Cardiac muscle cell (in vitro differentiated cells and primary cell): Measurements from ENCODE around the gene PIGL. TPM values are rescaled to one million over a fixed set of nuclear protein-coding genes. Genes with fewer than 3 reads are reported as not detected.

Experiments
- DNase-seq, 2 donors: peaks; one replicate each; pipeline versions ENCODE4 v3.0.0 to v3.0.0-alpha.2; 2010 to 2017; ENCODE audit warnings: low read depth in 1 of 2, low spot score in 1 of 2
- H3K27ac ChIP-seq: fragments of 200-600 bp; sonication (generic); 2 replicates; pipeline ENCODE4 v1.5.1; 2016
- H3K27me3 ChIP-seq: fragments of 200-600 bp; sonication (generic); 2 replicates; pipeline ENCODE4 v1.6.0; 2016; ENCODE audit warnings: control low read depth
- H3K36me3 ChIP-seq: fragments of 200-600 bp; sonication (generic); 2 replicates; pipeline ENCODE4 v1.5.1; 2016; ENCODE audit warnings: control low read depth
- H3K4me1 ChIP-seq: fragments of 200-600 bp; sonication (generic); 2 replicates; pipeline ENCODE4 v1.8.1; 2017; ENCODE audit warnings: low read depth, mild to moderate bottlenecking, mixed run types
- H3K4me3 ChIP-seq: fragments of 200-600 bp; sonication (generic); 2 replicates; pipeline ENCODE4 v1.5.1; 2016; ENCODE audit warnings: mild to moderate bottlenecking
- H3K9me3 ChIP-seq: fragments of 200-600 bp; sonication (generic); 2 replicates; pipeline ENCODE4 v1.5.1; 2017; ENCODE audit warnings: low read depth, mild to moderate bottlenecking, control low read depth
- polyA plus RNA-seq: library from polyadenylated mRNA; unstranded; fragments of >200 nt; fragmentation: Nextera tagmentation; extraction: Ambion mirVana; gene quantifications from 2 replicates; pipeline ENCODE4 v1.2.1, GENCODE V29; 2016
- total RNA-seq: library from RNA; depleted of rRNA; stranded (reverse); fragments of >200 nt; gene quantifications from 2 replicates; pipeline ENCODE4 v1.2.3, GENCODE V29; 2016
- TF ChIP-seq, protein P1 (sequence below): IDR thresholded peaks from 2 replicates; pipeline ENCODE4 v1.5.1; 2012; ENCODE audit warnings: low read depth, mild to moderate bottlenecking, low read length

PIGL gene
- total and polyA plus RNA-seq, 2 experiments from 2014 or later = 28.8 to 67.4 TPM

DNA sequence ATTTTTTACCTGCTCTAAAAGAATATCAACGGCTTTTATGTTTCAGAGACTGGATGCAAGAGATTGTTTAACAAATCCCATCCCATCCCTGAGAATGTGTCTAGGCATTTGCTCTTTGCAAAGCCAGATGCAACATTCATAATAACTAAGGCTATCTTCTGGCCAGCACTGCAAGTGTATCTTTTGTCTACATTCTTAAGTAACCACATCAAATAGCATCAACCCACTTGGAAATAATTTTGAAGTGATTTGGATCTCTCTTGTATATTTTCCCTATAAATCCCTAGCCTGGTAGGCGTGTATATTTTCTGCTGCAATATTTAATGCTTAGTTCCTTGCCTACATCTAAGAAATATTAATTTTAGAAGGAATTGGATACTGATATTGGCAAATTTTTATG, 64.3 kb downstream of the PIGL start:
- Histone ChIP-seq H3K4me1 (peaks cover 11% of the 10 kb centered on the region), H3K27ac (no peak overlapping the region), H3K36me3 (no peaks in the 10 kb centered on the region), H3K4me3 (no peak overlapping the region), H3K9me3 (no peaks in the 10 kb centered on the region), H3K27me3 (no peaks in the 10 kb centered on the region)
- TF ChIP-seq, protein P1, sequence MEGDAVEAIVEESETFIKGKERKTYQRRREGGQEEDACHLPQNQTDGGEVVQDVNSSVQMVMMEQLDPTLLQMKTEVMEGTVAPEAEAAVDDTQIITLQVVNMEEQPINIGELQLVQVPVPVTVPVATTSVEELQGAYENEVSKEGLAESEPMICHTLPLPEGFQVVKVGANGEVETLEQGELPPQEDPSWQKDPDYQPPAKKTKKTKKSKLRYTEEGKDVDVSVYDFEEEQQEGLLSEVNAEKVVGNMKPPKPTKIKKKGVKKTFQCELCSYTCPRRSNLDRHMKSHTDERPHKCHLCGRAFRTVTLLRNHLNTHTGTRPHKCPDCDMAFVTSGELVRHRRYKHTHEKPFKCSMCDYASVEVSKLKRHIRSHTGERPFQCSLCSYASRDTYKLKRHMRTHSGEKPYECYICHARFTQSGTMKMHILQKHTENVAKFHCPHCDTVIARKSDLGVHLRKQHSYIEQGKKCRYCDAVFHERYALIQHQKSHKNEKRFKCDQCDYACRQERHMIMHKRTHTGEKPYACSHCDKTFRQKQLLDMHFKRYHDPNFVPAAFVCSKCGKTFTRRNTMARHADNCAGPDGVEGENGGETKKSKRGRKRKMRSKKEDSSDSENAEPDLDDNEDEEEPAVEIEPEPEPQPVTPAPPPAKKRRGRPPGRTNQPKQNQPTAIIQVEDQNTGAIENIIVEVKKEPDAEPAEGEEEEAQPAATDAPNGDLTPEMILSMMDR = no peak
- DNase-seq = peak in 1 of 2 donors; percentile 49

DNA sequence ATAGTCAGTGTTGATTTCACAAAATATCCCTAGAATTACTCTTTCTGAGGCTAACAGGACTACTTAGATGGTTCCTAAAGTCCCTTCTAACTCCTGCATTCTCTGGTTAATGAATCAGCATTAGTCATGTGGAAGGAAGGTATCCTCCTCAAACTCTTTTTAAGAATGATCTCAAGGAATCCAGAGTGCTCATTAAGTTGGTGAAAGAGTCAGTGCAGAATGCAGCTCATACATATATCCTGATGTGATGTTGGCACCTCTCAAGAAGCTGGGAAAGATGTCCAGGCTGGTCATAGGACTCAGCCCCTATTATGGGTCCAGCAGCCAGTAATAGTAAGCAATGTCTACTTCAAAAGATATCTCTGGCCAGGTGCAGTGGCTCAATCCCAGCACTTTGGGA, 65.5 kb downstream of the PIGL start:
- H3K9me3 ChIP-seq = no peaks in the 10 kb centered on the region
- peaks cover 23% of the 10 kb centered on the region for H3K4me1 ChIP-seq
- DNase-seq = peak in 1 of 2 donors; percentile 78
- no peaks in the 10 kb centered on the region for H3K27me3 ChIP-seq
- H3K27ac ChIP-seq = no peak overlapping the region
- no peak overlapping the region for H3K4me3 ChIP-seq
- TF ChIP-seq, protein P1 = no peak
- no peaks in the 10 kb centered on the region for H3K36me3 ChIP-seq

DNA sequence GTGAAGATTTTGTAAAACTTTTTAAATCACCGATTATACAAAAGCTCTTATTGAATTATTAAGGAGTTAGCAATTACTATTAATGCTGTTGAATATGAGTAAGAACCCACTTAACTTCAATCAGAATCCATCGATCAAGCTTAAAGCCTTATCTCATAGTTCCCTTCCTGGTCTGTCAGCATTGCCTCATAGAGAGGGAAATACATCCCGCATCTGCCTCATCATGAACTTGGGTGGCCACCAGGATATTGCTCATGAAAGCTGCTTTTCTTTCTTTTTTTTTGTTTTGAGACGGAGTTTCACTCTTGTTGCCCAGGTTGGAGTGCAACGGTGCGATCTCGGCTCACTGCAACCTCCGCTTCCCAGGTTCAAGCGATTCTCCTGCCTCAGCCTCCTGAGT, 66.7 kb downstream of the PIGL start:
- DNase-seq = peak in 1 of 2 donors; percentile 79
- H3K4me1 ChIP-seq = peaks cover 27% of the 10 kb centered on the region
- TF ChIP-seq, protein P1 = no peak
- no peak overlapping the region for H3K4me3 ChIP-seq
- no peaks in the 10 kb centered on the region for H3K27me3 ChIP-seq
- no peaks in the 10 kb centered on the region for H3K9me3 ChIP-seq
- no peaks in the 10 kb centered on the region for H3K36me3 ChIP-seq
- H3K27ac ChIP-seq = no peak overlapping the region

DNA sequence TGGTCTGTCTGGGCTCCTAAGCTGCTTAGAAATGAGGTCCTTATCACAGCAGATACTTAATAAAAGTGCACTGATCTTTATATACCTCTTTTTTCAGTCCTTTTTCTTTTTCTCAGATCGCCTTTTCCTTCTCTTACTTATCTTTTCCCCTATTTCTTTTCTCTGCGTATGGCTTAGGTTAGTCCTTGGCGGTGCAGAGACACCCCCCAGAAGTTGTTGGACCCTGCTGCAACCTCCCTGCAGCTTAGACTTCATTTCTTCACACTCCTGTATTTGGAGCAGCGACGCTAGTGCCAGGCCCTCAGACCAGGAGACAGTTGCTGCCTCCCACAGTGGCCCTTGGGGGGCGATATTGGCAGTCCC, 68.6 kb downstream of the PIGL start:
- peak overlapping the region; percentile 96 for H3K27ac ChIP-seq
- H3K4me1 ChIP-seq = peaks cover 27% of the 10 kb centered on the region
- no peak overlapping the region for H3K4me3 ChIP-seq
- H3K36me3 ChIP-seq = no peaks in the 10 kb centered on the region
- H3K9me3 ChIP-seq = no peaks in the 10 kb centered on the region
- TF ChIP-seq, protein P1 = peak; percentile 52
- no peaks in the 10 kb centered on the region for H3K27me3 ChIP-seq
- DNase-seq = no peak

DNA sequence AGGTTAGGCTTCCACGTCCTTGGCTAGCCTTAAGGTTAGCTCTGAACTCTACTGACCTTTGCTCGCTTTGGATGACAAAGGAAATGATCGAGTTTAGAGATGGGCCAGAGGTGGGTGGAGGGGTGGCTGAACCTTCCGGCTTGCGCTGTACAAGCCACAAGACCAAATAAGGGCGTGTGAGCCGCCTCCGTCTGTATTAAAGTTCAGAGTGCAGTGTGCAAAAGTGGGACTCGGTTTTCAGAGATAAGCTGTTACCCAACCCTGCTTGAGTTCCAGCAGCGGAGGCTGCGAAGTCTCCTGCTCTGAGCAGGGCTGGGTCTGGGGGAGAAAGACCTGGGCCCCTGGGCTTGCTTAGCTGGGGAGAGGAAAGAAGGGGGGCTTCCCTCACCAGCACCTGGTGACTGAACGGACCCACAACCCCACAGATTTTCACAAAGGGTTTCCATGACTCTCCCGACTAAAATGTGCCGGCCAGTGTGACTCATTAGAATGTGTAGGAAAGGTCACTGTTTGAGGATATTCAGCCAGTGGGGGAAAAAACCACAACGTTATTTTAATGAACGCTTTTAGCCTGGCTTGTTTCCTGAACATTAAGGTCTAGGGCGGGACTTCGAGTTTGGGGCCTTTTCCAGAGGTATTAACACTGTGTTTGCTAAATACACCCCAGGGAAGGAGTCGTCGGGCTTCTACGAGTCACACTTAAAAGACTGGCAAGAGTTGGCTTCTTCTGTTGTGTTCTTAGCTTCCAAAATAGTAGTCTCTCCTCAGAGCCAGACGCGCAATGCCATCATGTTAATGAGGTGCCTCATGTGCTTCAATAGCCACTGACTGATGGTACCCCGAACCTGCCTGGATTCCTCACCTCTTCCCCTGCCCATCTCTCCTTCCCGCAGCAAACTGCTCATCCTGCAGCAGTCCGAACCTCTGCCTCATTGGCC, 69.3 kb downstream of the PIGL start:
- peak overlapping the region; percentile 96 for H3K27ac ChIP-seq
- peaks cover 27% of the 10 kb centered on the region for H3K4me1 ChIP-seq
- H3K36me3 ChIP-seq = no peaks in the 10 kb centered on the region
- TF ChIP-seq, protein P1 = no peak
- H3K27me3 ChIP-seq = no peaks in the 10 kb centered on the region
- no peaks in the 10 kb centered on the region for H3K9me3 ChIP-seq
- peak; percentile 88 to 99 for DNase-seq
- H3K4me3 ChIP-seq = no peak overlapping the region
